Muscle of arm (tissue), 12 donors: ENCODE results near the gene ECHS1. TPM values are rescaled to one million over a fixed set of nuclear protein-coding genes. Genes with fewer than 3 reads are reported as not detected.
"Not testable (repeated sequence)": the region's sequence is repeated elsewhere in the genome, so short reads cannot be mapped to it uniquely, and the experiment has no call there.

Experiments used
- DNase-seq: peaks from one replicate; pipeline ENCODE4 v3.0.0-alpha.2; 2013
- polyA plus RNA-seq, 12 donors: library from polyadenylated mRNA; unstranded; fragments of 120-200 nt; gene quantifications; one replicate each; pipeline ENCODE4 v1.2.1, GENCODE V29; 2013; ENCODE audit not compliant: insufficient read length in 12 of 12

ECHS1 gene
- polyA plus RNA-seq, 12 donors: 62.5 to 133 (median 117) TPM; not detected in 1

DNA sequence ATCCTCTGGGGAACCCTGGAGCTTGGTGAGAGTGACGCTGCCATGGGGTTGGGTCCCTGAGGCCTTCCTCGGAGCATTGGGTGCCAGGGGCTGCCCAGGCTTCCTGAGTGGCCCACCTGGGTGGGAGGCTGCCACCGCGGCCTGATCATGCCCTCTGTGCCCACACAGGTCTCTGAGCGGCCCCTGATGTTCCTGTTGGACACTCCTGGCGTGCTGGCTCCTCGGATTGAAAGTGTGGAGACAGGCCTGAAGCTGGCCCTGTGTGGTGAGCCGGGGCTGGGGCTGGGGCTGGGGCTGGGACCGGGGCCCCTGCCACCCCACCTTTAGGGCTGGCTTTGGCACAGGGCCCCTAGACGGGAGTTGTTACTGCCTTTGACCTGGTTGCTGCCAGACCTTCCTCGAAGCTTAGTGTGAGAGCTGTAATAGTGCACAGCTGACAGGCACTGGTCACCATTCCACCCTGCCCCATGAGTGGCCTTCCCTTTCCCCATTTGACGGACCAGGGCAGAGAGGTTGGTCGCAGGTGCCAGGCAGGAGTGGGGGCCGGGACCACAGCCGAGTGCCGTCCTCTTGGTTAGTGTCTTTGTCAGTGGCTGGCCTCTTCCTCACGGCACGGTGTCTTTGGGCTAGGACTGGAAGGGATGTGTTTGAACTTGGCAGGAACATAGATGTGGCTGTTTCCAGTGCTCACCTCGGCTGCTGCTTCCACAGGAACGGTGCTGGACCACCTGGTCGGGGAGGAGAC, 29.0 kb upstream of the ECHS1 start:
- DNase-seq: no peak

DNA sequence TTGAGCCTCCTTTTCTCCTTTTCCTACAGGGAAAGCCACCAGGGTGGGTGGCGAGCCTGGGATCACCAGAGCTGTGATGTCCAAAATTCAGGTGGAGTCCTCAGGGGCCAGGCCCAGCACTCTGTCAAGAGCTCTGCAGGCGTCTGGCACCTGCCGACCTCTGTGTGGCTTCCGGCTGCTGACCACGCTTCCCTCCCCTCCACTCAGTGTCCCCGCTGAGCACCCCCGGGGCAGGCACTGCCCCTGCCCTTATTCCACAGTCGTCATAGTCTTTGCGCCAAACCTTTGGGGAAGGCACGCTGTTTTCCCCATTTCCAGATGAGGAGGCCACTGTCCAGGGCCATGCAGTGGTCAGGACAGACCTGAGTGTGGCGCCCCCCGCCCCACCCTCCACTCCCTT, 28.3 kb upstream of the ECHS1 start:
- no peak for DNase-seq

DNA sequence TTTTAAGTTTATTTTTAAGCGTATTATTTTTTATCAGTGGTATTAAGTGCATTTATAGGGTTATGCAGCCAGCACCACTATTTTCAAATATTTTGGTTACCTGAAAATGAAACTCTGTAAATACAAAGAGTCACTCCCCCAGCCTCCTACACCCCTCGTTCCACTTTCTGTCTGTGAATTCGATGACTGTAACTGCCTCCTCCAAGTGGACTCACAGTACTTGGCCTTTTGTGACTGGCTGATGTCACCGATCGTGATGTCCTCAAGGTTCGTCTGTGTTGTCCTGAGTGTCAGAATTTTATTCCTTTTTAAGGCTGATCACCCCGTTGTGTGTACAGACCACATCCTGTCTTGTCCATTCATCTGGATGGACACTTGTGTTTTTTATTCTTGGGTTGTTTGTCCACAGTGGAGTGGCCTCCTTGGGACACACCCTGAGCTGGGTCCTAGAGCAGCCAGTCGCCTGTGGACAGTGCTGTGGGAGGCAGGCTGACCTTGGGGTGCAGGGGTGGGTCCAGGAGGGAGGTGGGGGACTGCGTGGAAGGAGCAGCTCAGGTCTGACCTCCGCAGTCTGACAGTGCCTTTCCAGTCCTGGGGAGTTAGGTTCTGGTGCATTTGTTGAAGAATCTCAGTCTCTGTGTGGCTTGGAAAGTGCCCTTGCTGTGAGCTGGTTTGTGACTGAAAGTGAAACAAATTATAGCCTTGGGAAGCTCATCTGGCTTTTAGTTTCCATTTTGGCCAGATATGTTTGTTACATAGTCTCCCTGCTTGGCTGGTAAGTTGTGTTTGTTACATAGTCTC, 27.7 kb upstream of the ECHS1 start:
- DNase-seq: no peak

DNA sequence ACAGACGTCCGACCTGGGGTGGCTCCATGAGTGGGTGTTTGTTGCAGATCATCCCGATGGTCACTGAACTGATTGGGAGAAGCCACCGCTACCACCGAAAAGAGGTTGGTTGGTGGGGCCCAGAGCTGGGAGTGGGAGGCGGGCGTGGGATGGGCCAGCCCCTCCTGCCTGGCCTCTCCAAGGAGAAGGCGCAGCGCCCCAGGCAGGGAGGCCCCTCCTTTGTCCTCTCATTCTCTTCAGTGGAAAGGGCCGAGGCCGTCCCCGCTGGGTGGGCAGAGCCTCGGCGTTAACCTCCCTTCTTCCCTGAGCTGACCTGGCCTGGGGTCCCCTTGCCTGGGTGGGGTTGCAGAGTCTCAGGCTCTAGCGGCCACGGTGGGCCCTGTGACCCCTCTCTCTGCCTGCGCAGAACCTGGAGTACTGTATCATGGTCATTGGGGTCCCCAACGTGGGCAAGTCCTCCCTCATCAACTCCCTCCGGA, 26.0 kb upstream of the ECHS1 start:
- DNase-seq: no peak

DNA sequence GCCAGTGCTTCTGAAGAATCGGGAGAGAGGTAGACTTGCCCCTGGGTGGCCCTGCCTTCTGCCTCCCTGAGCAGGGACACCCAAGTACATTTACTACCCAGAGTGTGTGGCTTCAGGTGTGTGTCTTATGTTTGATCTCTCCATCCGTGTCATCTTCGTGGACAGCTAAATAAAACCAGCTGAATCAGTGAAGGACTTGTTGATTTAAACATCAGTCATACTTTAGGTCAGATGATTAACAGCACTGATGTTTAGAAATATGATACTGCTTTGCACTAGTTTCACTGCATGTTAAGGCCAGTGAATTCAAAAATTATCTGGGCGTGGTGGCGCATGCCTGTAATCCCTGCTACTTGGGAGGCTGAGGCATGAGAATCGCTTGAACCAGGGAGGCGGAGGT, 24.8 kb upstream of the ECHS1 start:
- DNase-seq: no peak

DNA sequence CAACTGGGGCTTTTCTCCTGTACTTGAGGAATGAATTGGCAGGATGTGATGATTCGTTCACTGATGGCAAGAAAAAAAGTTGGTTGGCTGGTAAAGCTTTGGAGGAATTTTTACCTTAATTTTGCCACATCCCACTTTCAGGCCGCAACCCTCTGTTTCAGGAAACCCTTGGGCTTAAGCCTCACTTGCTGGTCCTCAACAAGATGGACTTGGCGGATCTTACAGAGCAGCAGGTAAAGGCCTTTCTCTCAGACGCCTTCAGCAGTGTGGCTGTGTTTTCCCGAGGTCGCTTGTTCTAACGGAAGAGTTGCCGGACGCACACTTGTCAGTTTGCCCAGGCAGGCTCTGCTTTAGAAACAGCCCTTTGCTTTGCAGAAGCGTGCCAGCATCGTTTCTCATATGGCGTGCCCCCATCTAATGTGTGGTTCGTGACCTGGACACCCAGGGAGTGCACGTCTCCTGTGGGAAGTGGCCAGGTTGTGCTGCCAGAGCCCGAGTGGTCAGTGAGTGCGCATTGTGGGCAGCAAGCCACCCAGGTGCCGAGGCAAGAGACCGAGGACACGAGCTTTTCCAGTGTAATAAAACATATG, 23.0 kb upstream of the ECHS1 start:
- DNase-seq: no peak

DNA sequence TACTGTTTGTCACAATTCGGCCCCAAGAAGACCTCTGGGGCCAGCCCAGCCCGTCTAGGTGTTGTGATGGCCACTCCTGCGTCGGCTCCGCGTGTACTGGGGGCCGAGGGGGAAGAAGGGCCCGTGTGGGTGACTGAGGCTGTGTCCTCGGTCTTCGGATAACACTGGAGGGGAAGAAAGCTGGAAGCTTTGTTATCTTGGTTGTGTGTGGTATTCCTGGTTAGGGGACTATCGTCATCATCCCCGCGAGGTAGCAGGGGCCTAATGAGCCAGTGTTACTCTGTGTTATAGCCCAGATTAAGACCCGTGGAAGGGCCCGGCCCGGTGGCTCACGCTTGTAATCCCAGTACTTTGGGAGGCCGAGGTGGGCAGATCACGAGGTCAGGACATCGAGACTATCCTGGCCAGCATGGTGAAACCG, 21.7 kb upstream of the ECHS1 start:
- no peak for DNase-seq

DNA sequence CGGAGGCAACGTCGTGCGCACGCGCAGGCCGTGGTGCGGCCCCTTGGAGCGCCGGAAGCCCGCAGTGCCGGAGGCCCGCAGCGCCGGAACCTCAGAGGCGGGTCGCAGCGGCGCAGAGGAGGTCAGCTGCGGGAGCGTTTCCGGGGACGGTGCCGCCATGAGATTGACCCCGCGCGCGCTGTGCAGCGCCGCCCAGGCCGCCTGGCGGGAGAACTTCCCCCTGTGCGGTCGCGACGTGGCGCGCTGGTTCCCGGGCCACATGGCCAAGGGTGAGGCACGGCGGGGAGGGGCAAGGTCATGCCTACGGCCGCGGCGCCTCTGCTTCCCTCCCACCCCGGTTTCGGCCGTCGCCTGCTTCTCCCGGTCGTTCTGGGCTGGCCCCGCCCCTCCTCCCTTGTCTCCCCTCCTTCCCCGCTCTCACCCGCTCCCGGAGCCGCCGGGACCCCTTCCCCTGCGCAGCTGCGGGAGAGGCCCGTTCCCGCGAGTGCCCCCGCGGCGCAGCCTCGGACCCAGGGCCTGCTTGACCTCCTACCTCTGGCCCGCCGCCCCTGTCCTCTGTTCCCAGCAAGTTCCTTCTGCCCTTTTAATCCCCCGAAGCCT, 21.0 kb upstream of the ECHS1 start, which contains the start of gene MTG1:
MTG1 (plus strand) TSS at position 94 of the 600 bp plus-strand sequence; CDS start at position 158, 64 bp downstream.
- peak; percentile 95 for DNase-seq

DNA sequence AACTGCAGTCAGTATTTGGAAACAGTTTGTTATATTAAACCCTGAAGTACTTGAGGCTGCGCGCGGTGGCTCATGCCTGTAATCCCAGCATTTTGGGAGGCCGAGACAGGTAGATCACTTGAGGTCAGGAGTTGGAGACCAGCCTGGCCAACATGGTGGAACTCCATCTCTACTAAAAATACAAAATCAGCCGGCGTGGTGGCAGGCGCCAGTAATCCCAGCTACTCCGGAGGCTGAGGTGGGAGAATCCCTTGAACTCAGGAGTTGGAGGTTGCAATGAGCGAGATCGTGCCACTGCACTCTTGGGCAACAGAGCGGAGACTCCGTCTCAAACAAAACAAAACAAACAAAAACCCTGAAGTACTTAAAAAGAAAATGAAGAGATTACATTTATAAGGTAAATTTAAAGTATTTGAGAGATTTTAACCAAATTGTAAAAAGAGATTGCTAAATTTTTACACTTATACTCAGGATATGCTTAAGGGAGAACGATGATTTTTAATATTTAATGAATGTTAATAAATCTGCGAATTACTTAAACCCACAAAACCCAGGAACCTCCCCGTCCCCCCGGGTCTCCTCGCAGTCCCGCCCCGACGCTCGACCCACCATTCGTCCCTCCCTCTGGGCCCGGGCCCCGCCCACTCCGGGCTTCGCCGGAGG, 20.4 kb upstream of the ECHS1 start:
- DNase-seq: no peak

DNA sequence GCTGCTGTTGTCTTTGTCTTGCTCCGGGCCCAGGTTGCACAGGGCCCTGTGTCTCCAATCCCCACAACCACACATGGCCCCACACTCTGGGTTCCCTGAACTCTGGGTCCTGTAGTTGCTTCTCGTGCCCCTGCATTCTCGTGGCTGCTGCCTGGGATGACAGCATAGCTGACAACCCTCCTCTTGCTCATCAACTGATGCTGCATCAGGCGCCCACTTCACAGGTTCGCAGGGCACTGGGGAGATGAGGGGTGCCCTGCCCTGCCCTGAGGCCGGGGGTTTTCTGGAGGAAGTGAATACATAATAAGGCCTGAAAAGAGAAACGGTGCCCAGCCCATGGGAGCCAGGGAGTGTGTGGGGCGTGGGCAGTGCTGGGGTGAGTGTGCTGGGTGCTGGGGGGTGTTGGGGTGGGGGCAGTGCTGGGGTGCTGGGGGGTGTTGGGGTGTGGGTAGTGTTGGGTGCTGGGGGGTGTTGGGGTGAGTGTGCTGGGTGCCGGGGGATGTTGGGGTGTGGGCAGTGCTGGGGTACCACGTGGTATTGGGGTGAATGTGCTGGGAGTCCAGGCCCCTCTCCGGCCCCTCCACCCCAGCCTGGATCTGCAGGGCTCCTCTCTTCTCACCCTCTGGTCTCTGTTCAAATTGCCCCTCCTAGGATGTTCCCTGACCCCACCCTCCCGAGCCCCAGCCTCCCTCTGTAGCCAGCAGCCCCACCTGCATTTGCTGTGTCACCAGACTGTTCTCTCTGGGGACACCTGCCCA, 18.8 kb upstream of the ECHS1 start:
- no peak for DNase-seq

DNA sequence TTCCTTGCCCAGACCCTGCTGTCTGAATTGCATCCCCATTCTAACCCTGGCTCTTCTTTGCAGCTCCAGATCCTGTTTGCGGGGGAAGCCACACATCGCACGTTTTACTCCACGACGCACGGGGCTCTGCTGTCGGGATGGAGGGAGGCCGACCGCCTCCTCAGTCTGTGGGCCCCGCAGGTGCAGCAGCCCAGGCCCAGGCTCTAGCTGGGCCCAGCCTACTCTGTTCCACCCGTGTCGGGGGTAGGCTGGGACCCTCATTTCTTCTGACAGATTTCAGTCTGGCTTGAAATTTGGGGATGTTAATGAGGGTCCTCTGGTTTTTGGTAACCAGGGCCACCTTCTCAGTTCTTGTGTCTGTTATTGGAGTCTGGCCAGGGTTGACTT, 18.1 kb upstream of the ECHS1 start:
- no peak for DNase-seq

DNA sequence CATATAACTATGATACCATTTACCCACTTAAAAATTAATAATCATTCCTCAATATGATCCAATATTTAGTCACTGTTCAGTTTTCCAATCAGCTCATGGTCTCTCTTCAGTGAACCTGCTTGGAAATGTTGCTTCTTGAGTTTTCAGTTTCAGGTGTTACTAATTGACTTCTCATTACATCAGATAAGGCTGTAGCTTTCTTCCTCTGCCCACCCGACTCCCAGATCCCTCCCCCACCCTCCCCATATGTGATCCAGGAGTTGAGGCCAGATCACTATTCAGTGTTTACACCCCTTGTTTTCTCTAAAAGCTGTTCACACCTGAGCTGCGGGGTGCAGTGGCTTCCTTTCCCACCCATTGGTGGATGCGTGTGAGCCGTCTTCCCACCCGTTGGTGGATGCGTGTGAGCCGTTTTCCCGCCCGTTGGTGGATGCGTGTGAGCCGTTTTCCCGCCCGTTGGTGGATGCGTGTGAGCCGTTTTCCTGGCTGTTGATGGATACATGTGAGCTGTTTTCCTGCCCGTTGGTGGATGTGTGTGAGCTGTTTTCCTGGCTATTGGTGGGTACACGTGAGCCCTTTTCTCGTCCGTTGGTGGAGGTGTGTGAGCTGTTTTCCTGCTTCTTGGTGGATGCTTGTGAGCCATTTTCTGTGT, 17.6 kb upstream of the ECHS1 start:
- no peak for DNase-seq

DNA sequence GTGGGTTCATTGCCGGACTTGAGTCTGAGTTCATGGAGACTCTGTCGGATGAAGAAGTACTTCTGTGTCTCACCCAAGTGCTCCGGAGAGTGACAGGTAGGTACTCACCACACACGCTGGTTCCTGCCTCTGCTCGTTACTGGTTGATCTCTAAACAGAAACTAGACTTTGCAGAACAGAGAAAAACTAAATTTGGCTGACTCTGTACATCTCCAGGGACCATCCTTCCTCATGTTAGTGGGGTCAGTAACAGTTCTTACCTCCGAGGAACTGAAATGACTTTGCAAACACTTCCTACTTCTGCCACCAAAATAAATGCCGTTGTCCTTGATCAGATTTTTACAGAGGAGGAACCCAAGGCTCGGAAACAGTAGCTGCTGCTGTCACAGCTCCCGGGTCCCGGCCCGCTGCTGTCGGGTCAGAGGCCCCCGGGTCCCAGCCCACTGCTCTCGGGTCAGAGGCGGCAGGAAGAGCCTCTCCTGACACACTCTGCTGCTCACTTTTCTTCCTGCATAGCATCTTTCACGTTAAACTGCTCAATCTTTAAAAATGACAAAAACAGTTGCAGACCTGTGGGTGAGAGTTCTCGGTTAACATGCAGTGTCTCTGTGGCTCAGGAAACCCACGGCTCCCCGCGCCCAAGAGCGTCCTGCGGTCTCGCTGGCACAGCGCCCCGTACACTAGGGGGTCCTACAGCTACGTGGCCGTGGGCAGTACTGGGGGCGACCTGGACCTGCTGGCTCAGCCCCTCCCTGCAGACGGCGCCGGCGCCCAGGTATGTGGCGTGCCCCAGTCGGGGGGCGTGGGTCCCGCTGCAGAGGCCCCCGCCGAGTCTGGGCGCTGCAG, 16.0 kb upstream of the ECHS1 start:
- DNase-seq: no peak

DNA sequence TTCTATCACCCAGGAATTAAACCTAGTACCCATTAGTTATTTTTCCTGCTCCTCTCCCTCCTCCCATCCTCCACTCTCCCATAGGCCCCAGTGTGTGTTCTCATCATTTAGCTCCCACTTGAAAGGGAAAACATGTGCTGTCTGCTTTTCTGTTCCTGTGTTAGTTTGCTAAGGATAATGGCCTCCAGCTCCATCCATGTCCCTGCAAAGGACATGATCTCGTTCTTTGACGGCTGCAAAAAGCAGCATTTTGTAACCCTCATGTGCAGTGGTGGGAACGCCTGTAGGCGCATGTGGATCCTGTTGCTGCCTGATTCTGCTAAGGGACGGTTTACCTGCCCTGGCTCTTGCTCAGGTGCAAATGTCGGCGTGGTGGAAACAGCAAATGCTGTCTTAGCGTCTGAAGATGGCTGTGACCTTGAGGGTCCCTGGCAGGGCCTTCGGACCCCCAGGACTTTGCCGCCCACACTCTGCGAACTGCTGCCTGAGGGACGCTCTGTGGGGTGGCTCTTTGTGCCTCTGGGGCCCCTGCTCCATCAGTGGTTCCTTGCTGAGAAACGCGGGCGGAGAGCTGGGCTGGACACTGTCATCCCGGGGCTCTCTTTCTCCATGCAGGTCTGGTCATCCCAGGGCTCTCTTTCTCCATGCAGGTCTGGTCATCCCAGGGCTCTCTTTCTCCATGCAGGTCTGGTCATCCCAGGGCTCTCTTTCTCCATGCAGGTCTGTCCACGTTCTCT, 15.2 kb upstream of the ECHS1 start:
- DNase-seq: no peak

DNA sequence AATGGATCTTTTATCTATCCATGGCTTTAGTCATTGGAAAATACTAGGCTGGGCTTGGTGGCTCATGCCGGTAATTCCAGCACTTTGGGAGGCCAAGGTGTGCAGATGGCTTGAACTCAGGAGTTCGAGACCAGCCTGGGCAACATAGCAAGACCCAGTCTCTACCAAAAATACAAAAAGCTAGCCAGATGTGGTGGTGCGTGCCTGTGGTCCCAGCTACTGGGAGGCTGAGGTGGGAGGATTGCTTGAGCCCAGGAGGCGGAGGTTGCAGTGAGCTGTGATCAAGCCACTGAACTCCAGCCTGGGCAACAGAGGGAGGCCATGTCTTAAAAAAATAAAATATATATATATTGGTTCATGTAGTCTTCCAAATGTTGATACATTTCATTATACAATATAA, 13.8 kb upstream of the ECHS1 start:
- DNase-seq: not testable (repeated sequence)

DNA sequence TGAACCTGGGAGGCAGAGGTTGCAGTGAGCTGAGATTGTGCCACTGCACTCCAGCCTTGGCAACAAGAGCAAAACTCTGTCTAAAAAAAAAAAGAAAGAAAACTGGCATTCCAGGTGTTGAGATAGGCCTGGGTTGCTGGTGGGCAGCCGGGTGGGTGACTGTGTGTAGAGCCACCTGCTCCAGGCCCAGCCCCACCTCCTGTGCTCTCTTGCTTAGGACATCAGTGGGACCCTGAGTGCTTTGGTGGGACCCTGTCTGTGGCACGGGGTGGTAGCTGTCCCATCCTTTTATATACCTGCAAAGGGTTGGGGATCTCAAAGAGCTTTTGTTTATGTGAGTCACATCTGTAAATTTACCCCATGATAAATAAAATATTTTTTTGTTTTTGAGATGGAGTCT, 12.1 kb upstream of the ECHS1 start:
- no peak for DNase-seq

DNA sequence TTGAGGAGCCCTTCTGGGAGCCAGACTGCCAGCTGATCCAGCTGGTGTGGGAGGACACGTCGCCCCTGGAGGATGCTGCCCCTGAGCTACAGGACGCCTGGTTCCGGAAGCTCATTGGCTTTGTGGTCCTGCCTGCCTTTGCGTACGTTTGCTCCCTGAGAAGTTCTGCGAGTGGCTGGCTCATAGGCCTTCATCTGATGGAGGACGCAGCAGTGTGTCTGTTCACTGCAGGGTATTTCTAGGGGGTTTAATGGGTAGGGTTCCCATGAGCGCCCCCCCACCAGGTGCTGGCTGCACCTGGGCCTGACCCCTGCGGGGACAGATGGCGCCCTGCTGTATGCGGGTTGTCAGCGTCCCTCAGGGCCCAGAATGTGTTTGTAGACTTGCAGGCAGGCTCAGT, 10.9 kb upstream of the ECHS1 start:
- DNase-seq: no peak

DNA sequence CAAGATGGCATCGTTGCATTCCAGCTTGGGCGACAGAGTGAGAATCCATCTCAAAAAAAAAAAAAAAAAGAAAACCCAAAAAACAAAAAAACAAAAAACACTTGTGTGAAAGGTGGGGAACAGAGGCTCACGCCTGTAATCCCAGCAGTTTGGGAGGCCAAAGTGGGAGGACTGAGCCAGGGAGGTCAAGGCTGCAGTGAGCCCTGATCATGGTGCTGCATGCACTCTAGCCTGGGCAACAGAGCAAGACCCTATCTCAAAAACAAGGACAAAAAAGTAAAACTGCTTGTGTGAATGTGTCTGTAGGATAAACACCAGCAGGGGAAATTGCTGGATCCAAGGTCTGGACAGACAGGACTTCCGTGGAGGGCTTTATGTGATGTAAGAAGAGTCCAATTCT, 10.4 kb upstream of the ECHS1 start:
- DNase-seq: no peak

DNA sequence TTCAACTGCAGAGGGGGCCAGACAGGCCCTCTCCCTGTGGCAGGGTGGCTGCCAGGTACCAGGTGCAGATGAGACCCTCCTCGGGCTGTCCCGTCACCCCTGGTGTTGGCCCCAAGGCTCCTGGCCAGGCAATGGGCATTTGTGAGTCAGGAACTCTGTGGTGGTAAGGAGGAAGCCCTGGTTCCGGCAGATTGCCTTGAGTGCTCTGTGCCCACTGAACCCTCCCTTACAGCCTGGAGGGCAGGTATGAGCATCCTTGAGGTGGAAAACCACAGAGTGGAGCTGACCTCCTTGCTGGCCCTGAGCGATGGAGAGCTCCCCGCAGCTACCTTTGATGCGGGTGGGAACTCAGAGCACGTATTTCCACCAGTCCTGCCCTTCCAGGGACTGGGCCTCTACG, 7.9 kb upstream of the ECHS1 start:
- no peak for DNase-seq
